SK-N-SH treated with all-trans-retinoic acid at 6 μM for 48 hours (cell line): ENCODE data around the gene GDPD1.
"Not testable (repeated sequence)": the region's sequence is repeated elsewhere in the genome, so short reads cannot be mapped to it uniquely, and the experiment has no call there.

Experiments
- ATAC-seq: fragments of 200-7000 bp; cut with Tn5 transposase; 3 replicates; pipeline ENCODE4 v1.9.1; 2020; ENCODE audit warnings: mild to moderate bottlenecking, moderate library complexity
- BACH2 ChIP-seq: fragments of 250-450 bp; sonication (Bioruptor Pico); IDR thresholded peaks from 2 replicates; pipeline ENCODE4 v1.9.0; 2021; ENCODE audit warnings: mild to moderate bottlenecking, borderline replicate concordance
- CSDC2 ChIP-seq: fragments of 250-450 bp; sonication (Bioruptor Pico); IDR thresholded peaks from 2 replicates; pipeline ENCODE4 v1.5.0; 2020; ENCODE audit warnings: mild to moderate bottlenecking, moderate library complexity
- ESRRG ChIP-seq: fragments of 250-450 bp; sonication (Bioruptor Pico); IDR thresholded peaks from 2 replicates; pipeline ENCODE4 v1.6.1; 2021; ENCODE audit warnings: mild to moderate bottlenecking
- GLIS3 ChIP-seq: fragments of 250-450 bp; sonication (Bioruptor Pico); IDR thresholded peaks from 2 replicates; pipeline ENCODE4 v1.5.0; 2020; ENCODE audit warnings: mild to moderate bottlenecking, moderate library complexity
- OSR1 ChIP-seq: fragments of 250-450 bp; sonication (Bioruptor Pico); IDR thresholded peaks from 2 replicates; pipeline ENCODE4 v1.8.0; 2022; ENCODE audit warnings: moderate library complexity, mild to moderate bottlenecking, inconsistent platforms
- SNAI2 ChIP-seq: fragments of 250-450 bp; sonication (Bioruptor Pico); IDR thresholded peaks from 2 replicates; pipeline ENCODE4 v1.5.0; 2020; ENCODE audit warnings: mild to moderate bottlenecking, moderate library complexity
- TCF4 ChIP-seq: fragments of 250-450 bp; sonication (Bioruptor Pico); IDR thresholded peaks from 2 replicates; pipeline ENCODE4 v1.8.0; 2021; ENCODE audit warnings: mild to moderate bottlenecking, moderate library complexity, borderline replicate concordance
- TOX ChIP-seq: fragments of 250-450 bp; sonication (Bioruptor Pico); IDR thresholded peaks from 2 replicates; pipeline ENCODE4 v1.8.0; 2021; ENCODE audit warnings: mild to moderate bottlenecking, moderate library complexity, borderline replicate concordance
- ZFP30 ChIP-seq: fragments of 450-650 bp; formaldehyde crosslinking; IDR thresholded peaks from 2 replicates; pipeline ENCODE4 v1.5.0; 2022; ENCODE audit warnings: mild to moderate bottlenecking, moderate library complexity
- ZNF565 ChIP-seq: fragments of 450-650 bp; formaldehyde crosslinking; conservative IDR thresholded peaks from 2 replicates; pipeline ENCODE4 v1.5.0; 2020; ENCODE audit warnings: low read depth, mild to moderate bottlenecking, moderate library complexity
- ZNF70 ChIP-seq: fragments of 450-650 bp; formaldehyde crosslinking; IDR thresholded peaks from 2 replicates; pipeline ENCODE4 v1.5.0; 2020; ENCODE audit warnings: mild to moderate bottlenecking, moderate library complexity
- TF ChIP-seq, protein P1 (sequence below): fragments of 250-450 bp; sonication (Bioruptor Pico); IDR thresholded peaks from 2 replicates; pipeline ENCODE4 v1.5.1; 2020; ENCODE audit warnings: low read depth, mild to moderate bottlenecking, moderate library complexity
- TF ChIP-seq, protein P2 (sequence below): fragments of 250-450 bp; sonication (Bioruptor Pico); IDR thresholded peaks from 2 replicates; pipeline ENCODE4 v1.5.0; 2020; ENCODE audit warnings: mild to moderate bottlenecking, moderate library complexity
- TF ChIP-seq, protein P3 (sequence below): fragments of 250-450 bp; sonication (Bioruptor Pico); IDR thresholded peaks from 2 replicates; pipeline ENCODE4 v1.8.0; 2021; ENCODE audit warnings: low read depth, mild to moderate bottlenecking, moderate library complexity, borderline replicate concordance
- TF ChIP-seq, protein P4 (sequence below): fragments of 250-450 bp; sonication (Bioruptor Pico); IDR thresholded peaks from 2 replicates; pipeline ENCODE4 v1.8.0; 2020; ENCODE audit warnings: mild to moderate bottlenecking, moderate library complexity, borderline replicate concordance

GDPD1 gene

DNA sequence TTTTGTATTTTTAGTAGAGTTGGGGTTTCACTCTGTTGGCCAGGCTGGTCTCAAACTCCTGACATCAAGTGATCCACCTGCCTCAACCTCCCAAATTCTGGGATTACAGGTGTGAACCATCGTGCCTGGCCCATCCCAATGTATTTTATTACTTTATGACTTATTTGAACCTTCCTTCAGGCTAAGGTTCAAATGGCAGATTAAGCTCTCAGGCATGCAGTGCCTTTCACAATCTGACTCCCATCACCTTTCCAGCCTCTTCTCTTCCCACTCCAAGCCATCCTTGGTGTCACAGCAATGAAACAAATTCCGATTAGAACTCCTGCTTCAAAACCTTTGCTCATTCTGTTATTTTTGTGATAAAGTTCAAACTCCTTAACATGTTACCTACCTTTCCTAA, 84.5 kb downstream of the GDPD1 start (continued):
- TF ChIP-seq, protein P1, sequence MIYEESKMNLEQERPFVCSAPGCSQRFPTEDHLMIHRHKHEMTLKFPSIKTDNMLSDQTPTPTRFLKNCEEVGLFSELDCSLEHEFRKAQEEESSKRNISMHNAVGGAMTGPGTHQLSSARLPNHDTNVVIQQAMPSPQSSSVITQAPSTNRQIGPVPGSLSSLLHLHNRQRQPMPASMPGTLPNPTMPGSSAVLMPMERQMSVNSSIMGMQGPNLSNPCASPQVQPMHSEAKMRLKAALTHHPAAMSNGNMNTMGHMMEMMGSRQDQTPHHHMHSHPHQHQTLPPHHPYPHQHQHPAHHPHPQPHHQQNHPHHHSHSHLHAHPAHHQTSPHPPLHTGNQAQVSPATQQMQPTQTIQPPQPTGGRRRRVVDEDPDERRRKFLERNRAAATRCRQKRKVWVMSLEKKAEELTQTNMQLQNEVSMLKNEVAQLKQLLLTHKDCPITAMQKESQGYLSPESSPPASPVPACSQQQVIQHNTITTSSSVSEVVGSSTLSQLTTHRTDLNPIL (CRISPR knock-in tag) = no peak
- TF ChIP-seq TOX = no peak
- no peak for TF ChIP-seq ESRRG
- no peak for TF ChIP-seq OSR1 (CRISPR knock-in tag)
- TF ChIP-seq, protein P2, sequence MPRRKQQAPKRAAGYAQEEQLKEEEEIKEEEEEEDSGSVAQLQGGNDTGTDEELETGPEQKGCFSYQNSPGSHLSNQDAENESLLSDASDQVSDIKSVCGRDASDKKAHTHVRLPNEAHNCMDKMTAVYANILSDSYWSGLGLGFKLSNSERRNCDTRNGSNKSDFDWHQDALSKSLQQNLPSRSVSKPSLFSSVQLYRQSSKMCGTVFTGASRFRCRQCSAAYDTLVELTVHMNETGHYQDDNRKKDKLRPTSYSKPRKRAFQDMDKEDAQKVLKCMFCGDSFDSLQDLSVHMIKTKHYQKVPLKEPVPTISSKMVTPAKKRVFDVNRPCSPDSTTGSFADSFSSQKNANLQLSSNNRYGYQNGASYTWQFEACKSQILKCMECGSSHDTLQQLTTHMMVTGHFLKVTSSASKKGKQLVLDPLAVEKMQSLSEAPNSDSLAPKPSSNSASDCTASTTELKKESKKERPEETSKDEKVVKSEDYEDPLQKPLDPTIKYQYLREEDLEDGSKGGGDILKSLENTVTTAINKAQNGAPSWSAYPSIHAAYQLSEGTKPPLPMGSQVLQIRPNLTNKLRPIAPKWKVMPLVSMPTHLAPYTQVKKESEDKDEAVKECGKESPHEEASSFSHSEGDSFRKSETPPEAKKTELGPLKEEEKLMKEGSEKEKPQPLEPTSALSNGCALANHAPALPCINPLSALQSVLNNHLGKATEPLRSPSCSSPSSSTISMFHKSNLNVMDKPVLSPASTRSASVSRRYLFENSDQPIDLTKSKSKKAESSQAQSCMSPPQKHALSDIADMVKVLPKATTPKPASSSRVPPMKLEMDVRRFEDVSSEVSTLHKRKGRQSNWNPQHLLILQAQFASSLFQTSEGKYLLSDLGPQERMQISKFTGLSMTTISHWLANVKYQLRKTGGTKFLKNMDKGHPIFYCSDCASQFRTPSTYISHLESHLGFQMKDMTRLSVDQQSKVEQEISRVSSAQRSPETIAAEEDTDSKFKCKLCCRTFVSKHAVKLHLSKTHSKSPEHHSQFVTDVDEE (CRISPR knock-in tag) = no peak

DNA sequence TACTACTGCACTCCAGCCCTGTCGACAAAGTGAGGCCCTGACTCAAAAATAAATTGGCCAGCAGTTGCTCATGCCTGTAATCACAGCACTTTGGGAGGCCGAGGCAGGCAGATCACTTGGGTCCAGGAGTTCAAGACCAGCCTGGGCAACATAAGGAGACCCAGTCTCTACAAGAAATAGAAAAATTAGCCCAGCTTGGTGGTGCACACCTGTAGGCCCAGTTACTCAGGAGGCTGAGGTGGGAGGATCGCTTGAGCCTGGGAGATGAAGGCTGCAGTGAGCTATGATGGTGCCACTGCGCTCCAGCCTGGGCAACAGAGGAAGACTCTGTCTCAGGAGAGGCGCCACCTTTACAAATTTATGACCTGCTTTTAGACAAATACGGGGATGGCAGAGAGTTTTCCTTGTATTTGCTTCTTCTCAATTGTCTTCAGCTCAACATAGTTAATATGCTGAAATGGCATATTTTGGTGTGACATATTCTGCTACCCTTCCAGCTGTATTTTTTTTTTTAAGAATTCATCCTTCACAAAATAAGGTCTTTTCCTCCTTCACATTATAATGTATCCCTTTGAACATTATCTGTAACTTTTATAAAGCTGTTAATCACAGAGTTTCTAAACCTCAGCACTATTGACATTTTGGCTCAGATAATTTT, 90.1 kb downstream of the GDPD1 start:
- ATAC-seq = no peak; the same call in 2 of the 3 replicates
- TF ChIP-seq ZFP30 (CRISPR knock-in tag) = no peak
- no peak for TF ChIP-seq BACH2 (CRISPR knock-in tag)
- no peak for TF ChIP-seq TCF4 (CRISPR knock-in tag)
- TF ChIP-seq, protein P3, sequence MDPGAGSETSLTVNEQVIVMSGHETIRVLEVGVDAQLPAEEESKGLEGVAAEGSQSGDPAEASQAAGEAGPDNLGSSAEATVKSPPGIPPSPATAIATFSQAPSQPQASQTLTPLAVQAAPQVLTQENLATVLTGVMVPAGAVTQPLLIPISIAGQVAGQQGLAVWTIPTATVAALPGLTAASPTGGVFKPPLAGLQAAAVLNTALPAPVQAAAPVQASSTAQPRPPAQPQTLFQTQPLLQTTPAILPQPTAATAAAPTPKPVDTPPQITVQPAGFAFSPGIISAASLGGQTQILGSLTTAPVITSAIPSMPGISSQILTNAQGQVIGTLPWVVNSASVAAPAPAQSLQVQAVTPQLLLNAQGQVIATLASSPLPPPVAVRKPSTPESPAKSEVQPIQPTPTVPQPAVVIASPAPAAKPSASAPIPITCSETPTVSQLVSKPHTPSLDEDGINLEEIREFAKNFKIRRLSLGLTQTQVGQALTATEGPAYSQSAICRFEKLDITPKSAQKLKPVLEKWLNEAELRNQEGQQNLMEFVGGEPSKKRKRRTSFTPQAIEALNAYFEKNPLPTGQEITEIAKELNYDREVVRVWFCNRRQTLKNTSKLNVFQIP (CRISPR knock-in tag) = no peak
- TF ChIP-seq SNAI2 = no peak
- TF ChIP-seq ZNF565 (CRISPR knock-in tag) = no peak
- TF ChIP-seq ZNF70 (CRISPR knock-in tag) = no peak
- TF ChIP-seq GLIS3 (CRISPR knock-in tag) = no peak

DNA sequence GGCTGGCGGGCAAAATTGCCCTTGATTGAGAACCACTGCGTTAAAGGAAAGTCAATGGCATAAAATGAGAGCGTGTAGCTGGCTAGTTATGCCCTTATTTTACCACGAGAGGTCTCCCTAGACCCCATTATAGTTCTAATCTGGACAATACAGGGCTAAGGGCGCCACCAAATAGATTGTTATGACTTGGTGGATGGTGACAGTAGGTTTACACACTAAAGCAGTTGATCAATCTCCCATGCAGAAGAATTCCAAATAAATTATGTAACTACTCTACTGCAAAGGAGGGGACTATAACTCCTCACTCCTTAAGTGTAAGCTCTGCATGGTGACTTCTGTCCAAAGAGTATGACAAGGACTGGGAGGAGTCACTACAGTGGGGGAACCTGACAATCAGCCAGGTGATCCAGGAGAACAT, 90.7 kb downstream of the GDPD1 start:
- no peak for TF ChIP-seq BACH2 (CRISPR knock-in tag)
- no peak for TF ChIP-seq ESRRG
- TF ChIP-seq, protein P2 (CRISPR knock-in tag) = no peak
- TF ChIP-seq CSDC2 (CRISPR knock-in tag) = no peak
- TF ChIP-seq ZNF70 (CRISPR knock-in tag) = no peak
- TF ChIP-seq, protein P1 (CRISPR knock-in tag) = no peak
- TF ChIP-seq, protein P4, sequence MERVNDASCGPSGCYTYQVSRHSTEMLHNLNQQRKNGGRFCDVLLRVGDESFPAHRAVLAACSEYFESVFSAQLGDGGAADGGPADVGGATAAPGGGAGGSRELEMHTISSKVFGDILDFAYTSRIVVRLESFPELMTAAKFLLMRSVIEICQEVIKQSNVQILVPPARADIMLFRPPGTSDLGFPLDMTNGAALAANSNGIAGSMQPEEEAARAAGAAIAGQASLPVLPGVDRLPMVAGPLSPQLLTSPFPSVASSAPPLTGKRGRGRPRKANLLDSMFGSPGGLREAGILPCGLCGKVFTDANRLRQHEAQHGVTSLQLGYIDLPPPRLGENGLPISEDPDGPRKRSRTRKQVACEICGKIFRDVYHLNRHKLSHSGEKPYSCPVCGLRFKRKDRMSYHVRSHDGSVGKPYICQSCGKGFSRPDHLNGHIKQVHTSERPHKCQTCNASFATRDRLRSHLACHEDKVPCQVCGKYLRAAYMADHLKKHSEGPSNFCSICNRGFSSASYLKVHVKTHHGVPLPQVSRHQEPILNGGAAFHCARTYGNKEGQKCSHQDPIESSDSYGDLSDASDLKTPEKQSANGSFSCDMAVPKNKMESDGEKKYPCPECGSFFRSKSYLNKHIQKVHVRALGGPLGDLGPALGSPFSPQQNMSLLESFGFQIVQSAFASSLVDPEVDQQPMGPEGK (CRISPR knock-in tag) = no peak
- ATAC-seq = peak; percentile 98

DNA sequence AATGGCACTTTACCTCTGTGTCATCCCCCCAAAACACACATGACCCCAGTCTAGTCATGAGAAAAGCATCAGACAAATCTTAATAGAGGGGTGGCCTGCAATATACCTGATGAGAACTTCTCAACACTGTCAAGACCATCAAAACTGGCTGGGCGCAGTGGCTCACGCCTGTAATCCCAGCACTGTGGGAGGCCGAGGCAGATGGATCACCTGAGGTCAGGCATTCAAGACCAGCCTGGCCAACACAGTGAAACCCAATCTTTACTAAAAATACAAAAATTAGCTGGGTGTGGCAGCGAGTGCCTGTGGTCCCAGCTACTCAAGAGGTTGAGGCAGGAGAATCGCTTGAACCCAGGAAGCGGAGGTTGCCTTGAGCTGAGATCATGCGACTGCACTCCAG, 91.2 kb downstream of the GDPD1 start:
- not testable (repeated sequence) for ATAC-seq
